T-helper 1 cell (primary cell): ENCODE data around the gene YY1.
"Not testable (repeated sequence)": the region's sequence is repeated elsewhere in the genome, so short reads cannot be mapped to it uniquely, and the experiment has no call there.

Experiments used
- DNase-seq, 5 donors: peaks; one replicate each; pipeline ENCODE4 v3.0.0-alpha.2; 2012 to 2020

Gene YY1

GRCh38 chr14:100213956-100214769 lies 24.8 kb upstream of the YY1 start:
- DNase-seq = peak; percentile 88 to 95 (median 90)

- DNase-seq = no peak
These were observed 24.2 kb upstream of the YY1 start for GRCh38 chr14:100214770-100215083.

- no peak for DNase-seq
These were observed 23.5 kb upstream of the YY1 start for GRCh38 chr14:100215330-100215885.

GRCh38 chr14:100219126-100219785 lies 19.7 kb upstream of the YY1 start:
- DNase-seq = no peak

GRCh38 chr14:100221533-100222223 lies 17.3 kb upstream of the YY1 start:
- DNase-seq = peak; percentile 28 to 86 (median 57)

DNA sequence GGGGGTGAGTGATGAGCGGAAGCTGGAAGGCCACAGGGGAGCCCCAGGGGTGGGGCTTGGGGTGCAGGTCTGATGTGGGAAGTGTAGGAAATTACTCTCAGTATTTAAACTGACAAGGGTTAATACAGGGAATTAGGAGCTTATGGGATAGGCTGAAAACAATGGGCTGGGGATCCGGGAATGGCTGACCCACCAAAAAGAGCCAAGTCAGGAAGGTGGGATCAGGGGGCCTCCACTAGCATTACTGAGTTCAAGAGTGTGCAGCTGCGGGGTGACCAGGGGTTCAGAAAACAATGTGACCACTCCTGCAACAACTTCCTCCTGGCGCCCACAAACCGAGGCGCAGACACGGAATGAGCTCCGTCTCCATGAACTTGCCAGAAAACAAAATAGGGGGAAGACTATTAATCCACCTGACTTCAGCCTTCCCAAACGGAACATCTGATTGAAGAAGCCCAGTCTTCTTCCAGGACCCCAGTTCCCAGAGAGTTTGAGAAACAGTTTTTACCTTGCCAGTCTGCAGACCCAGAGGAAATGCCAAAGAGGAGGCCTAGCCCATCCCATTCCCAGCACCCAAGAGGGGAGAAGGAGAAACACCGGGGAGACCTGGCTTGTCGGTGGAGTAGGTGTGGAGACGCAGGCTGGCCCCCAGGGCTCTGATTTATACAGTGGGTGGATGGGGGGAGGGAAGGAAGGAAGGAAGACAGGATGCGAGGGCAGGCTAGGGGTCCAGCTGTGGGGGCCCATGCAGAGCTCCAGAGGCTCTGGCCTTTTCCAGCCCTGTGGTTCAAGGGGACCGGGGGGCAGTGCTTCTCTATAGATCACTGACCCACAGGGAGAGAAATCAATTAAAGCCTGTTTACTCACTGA lies 16.5 kb upstream of the YY1 start:
- no peak for DNase-seq

DNA sequence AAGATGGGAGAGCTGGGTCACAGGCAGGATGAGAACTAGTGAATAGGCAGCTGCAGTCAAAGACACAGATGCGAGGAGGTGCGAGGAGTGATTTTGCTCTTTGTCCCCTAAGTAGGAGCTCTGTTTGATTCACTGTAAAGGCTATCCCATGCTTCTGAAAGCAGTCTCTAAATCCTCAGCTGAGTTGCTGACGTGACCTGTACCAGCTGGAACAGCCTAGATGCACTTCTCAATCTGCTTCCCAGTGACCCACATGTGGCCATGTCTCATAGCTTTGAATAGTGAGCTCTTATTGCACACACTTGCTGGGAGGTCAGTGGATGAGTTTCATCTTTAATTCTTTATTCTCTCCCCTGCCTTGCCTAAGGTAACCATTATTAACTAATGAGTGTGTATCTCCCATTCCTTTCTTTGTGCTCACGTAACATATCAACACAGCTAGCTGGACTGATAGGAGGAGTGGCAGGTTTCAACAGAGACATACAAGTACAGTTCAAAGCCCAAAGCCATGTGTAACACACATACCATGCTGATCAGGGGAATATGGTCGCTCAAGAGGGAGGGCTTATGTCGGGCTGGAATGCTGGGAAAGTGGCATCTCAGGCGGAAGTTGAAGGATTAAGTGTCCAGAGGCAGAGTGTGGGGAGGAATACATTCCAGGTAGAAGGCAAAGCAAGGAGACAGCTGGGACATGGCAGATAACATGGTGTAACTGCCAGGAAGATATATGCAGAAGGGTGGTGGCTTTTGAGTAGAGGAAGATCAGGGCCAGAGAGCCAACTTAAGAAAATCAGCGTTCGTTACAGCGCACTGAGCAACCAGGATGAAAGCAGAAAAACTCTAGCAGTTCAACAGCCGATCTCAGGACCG lies 15.4 kb upstream of the YY1 start:
- DNase-seq = no peak

DNA sequence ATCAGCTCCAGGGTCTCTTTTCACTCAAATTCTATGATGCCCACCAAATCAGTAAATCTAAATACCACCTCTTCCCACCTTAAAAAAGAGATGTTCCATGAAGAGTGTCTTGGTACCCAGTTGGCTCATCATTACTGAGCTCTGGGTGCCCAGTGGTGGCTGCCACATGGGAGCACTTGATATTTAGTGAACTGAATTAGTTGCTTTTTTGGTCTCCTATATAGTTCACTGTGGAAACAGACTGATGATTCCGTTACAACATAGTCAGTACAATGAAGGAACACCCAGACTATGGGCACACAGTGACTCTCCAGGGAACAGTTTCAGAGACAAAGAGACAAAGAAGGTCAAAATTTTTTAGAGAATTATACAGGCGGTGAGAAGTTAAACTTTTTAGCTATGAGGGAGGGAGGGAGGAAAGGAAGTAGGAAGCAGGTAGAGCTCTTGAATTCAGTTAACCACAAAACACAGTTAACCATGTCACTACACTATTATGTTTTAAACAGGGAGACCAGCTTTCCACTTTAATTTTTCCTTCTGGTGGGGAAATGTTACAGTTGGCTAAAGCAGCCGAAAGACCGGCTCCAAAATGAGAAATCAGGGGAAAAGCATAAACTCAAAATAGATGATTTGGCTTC lies 14.6 kb upstream of the YY1 start:
- DNase-seq = no peak

- no peak for DNase-seq
These were observed 13.8 kb upstream of the YY1 start for GRCh38 chr14:100225169-100225568.

- DNase-seq = no peak
These were observed 8.6 kb upstream of the YY1 start for GRCh38 chr14:100230361-100230760.

DNA sequence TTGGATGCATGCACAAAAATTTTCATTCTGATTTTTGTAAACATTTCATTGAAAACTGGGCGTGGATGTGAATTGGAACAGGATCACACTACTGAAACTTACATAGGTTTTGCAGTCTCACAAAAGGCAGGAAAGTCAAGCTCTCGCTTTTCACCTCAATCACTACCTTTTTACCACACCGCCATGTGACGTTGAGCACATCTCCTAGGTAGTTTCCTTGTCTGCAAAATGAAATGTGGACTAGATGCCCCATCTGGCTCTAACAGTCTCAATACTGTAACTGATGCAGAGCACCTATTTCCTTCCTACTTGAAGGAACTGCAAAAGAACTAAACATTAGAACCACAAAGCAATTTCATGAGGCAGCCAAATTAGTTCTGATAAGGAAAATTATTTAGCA lies 4.4 kb upstream of the YY1 start:
- DNase-seq = no peak

DNA sequence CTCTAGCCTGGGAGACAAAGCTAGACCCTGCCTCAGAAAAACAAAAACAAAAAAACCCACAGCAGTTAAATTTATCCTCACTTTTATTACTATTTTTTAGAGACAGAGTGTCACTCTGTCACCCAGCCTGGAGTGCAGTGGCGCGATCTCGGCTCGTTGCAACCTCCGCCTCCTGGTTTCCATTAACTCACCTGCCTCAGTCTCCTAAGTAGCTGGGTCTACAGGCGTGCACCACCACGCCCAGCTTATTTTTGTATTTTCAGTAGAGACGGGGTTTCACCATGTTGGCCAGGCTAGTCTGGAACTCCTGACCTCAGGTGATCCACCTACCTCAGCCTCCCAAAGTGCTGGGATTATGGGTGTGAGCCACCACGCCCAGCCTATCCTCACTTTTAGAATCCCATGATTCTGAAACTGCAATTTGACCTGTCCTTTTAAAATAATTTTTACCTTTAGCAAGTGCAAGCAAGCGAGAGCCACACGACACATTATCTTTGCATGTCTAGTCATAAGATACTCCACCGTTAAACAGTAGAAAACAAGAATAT lies 2.6 kb upstream of the YY1 start:
- DNase-seq = not testable (repeated sequence)

GRCh38 chr14:100236881-100237280 lies 2.1 kb upstream of the YY1 start:
- no peak for DNase-seq

GRCh38 chr14:100237735-100238418 lies 1.1 kb upstream of the YY1 start:
- DNase-seq = peak in 2 of 5 donors; percentile 27 to 70

DNA sequence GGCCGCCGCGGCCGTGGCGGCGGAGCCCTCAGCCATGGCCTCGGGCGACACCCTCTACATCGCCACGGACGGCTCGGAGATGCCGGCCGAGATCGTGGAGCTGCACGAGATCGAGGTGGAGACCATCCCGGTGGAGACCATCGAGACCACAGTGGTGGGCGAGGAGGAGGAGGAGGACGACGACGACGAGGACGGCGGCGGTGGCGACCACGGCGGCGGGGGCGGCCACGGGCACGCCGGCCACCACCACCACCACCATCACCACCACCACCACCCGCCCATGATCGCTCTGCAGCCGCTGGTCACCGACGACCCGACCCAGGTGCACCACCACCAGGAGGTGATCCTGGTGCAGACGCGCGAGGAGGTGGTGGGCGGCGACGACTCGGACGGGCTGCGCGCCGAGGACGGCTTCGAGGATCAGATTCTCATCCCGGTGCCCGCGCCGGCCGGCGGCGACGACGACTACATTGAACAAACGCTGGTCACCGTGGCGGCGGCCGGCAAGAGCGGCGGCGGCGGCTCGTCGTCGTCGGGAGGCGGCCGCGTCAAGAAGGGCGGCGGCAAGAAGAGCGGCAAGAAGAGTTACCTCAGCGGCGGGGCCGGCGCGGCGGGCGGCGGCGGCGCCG lies 381 bp downstream of the YY1 start:
- DNase-seq = peak in 3 of 5 donors; percentile 21 to 25 (median 23)

DNA sequence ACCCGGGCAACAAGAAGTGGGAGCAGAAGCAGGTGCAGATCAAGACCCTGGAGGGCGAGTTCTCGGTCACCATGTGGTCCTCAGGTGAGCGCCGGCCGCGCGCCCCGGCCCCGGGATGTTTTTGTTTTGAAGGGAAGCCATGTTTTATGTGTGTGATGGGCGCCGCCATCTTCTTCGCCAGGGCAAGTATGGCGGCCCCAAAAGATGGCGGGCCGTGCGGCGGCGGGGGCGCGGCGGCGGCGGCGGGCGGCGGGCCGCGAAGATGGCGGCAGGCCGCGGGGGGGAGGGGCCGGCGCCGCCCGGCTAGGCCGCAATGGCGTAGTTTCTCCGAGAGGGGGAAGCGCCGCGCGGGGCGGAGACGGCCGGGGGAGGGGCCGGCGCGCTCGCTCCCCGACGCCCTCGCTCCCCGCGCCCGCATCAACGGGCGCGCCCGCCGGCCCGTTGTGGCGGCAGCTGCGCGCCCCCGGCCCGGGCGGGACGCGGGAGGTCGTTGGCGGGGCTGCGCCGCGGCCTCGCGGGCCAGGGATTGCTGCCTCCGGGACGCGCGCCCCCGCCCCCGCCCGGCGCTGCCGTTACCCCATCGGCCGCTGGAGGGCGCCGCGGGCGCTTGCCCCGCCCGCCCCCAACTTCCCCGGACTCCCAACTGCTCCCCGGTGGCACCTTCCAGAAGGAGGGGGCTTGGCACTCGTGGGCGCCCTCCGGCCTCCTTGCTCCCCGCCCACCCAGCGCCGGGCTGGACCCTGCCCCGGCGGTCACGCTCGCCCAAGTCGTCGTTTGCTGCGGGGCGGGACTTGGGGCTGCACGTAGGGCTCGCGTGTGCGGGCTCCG lies 1.1 kb downstream of the YY1 start:
- DNase-seq = peak; percentile 78 to 88 (median 81)

- no peak for DNase-seq
These were observed 1.7 kb downstream of the YY1 start for GRCh38 chr14:100240668-100241032.

- no peak for DNase-seq
These were observed 2.3 kb downstream of the YY1 start for GRCh38 chr14:100241279-100241678.

- no peak for DNase-seq
These were observed 4.1 kb downstream of the YY1 start for GRCh38 chr14:100243020-100243419.
